ENCODE data around the gene PTPRT. TPM values are rescaled to one million over a fixed set of nuclear protein-coding genes. Genes with fewer than 3 reads are reported as not detected.

PTPRT gene
- total and polyA plus RNA-seq, 9 donors: under 0.01 to 3.2 (median 0.22) TPM; not detected in 1

GRCh38 chr20:42083280-42083679 is 1106.4 kb downstream of the PTPRT start:
- intact Hi-C loops (cut with DNase I): no loop called here
- TF ChIP-seq POLR2A (IDR thresholded peaks at IDR 0.05) (no peak), EP300 (IDR thresholded peaks at IDR 0.05) (no peak), CTCF (IDR thresholded peaks at IDR 0.05) (no peak)
- H3K4me1 ChIP-seq (ENCODE audit: insufficient read depth): no peaks in the 10 kb centered on the region
- no peak for DNase-seq
- no peaks in the 10 kb centered on the region for H3K36me3 ChIP-seq
- H3K9me3 ChIP-seq: no peaks in the 10 kb centered on the region
- H3K27ac ChIP-seq: no peak overlapping the region
- WGBS, 3 donors: 40 to 74% (median 54%) methylated on average over 1 of the region's 1 CpG
- H3K27me3 ChIP-seq: no peaks in the 10 kb centered on the region
- H3K4me3 ChIP-seq: no peak overlapping the region

GRCh38 chr20:42082611-42083010 is 1107.1 kb downstream of the PTPRT start:
- no peaks in the 10 kb centered on the region for H3K36me3 ChIP-seq
- WGBS, 3 donors: 0 to 7% (median 0%) methylated on average over 1 of the region's 1 CpG
- intact Hi-C loops (cut with DNase I): no loop called here
- no peak overlapping the region for H3K27ac ChIP-seq
- H3K4me3 ChIP-seq: no peak overlapping the region
- H3K27me3 ChIP-seq: no peaks in the 10 kb centered on the region
- TF ChIP-seq EP300 (IDR thresholded peaks at IDR 0.05) (no peak), POLR2A (IDR thresholded peaks at IDR 0.05) (no peak), CTCF (IDR thresholded peaks at IDR 0.05) (no peak)
- H3K9me3 ChIP-seq: no peaks in the 10 kb centered on the region
- H3K4me1 ChIP-seq (ENCODE audit: insufficient read depth): no peaks in the 10 kb centered on the region
- peak in 3 of 5 donors; percentile 10 to 39 (median 26) for DNase-seq

GRCh38 chr20:42080956-42081355 is 1108.8 kb downstream of the PTPRT start:
- intact Hi-C loops (cut with DNase I): no loop called here
- no peak overlapping the region for H3K4me3 ChIP-seq
- no peaks in the 10 kb centered on the region for H3K27me3 ChIP-seq
- 58 to 65% (median 63%) methylated on average over 4 of the region's 4 CpGs for WGBS, 3 donors
- no peaks in the 10 kb centered on the region for H3K36me3 ChIP-seq
- no peak for DNase-seq
- no peaks in the 10 kb centered on the region for H3K9me3 ChIP-seq
- H3K4me1 ChIP-seq (ENCODE audit: insufficient read depth): no peaks in the 10 kb centered on the region
- TF ChIP-seq CTCF (IDR thresholded peaks at IDR 0.05): no peak
- TF ChIP-seq POLR2A (IDR thresholded peaks at IDR 0.05): no peak
- TF ChIP-seq EP300 (IDR thresholded peaks at IDR 0.05): no peak
- no peak overlapping the region for H3K27ac ChIP-seq

- intact Hi-C loops (cut with DNase I): no loop called here
- 0 to 10% (median 4%) methylated on average over 1 of the region's 1 CpG for WGBS, 3 donors
- TF ChIP-seq EP300 (IDR thresholded peaks at IDR 0.05): no peak
- TF ChIP-seq POLR2A (IDR thresholded peaks at IDR 0.05): no peak
- TF ChIP-seq CTCF (IDR thresholded peaks at IDR 0.05): no peak
These were observed 1114.8 kb downstream of the PTPRT start for GRCh38 chr20:42074944-42075343.

More at GRCh38 chr20:42074944-42075343, 1114.8 kb downstream of the PTPRT start:
- Histone ChIP-seq H3K9me3 (no peaks in the 10 kb centered on the region), H3K27me3 (no peaks in the 10 kb centered on the region), H3K4me3 (no peak overlapping the region), H3K36me3 (no peaks in the 10 kb centered on the region), H3K27ac (no peak overlapping the region), H3K4me1 (ENCODE audit: insufficient read depth) (no peaks in the 10 kb centered on the region)
- no peak for DNase-seq

Measured in ovary (tissue), 9 donors.